HG02763 (cell line): ENCODE results near the gene KRTAP5-4.
"Not testable (repeated sequence)": the region's sequence is repeated elsewhere in the genome, so short reads cannot be mapped to it uniquely, and the experiment has no call there.

Experiments used
- ATAC-seq: cut with Tn5 transposase; IDR thresholded peaks from one replicate; pipeline ENCODE4 v1.9.1; 2021; ENCODE audit warnings: mild to moderate bottlenecking, moderate library complexity; ENCODE audit not compliant: unreplicated experiment

The KRTAP5-4 gene

GRCh38 chr11:1653541-1654387 is 31.8 kb upstream of the KRTAP5-4 start:
- no peak for ATAC-seq

GRCh38 chr11:1652771-1653540 is 31.0 kb upstream of the KRTAP5-4 start:
- ATAC-seq: no peak

DNA sequence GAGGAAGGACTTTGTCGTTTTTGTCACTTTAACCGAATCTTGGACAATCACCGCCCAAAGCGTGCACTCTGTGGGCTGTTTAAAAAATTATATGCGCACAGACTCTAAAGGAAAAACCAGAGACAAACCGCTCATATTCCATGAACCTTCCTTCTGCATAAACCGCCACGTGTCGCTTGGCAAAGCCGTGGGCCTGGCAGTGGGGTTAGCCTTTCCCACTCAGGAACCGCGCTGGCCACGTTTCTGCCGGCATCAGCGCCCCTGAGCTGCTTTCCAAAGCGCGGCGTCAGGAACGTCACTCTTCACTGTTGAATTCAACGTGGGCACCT is 30.5 kb upstream of the KRTAP5-4 start:
- no peak for ATAC-seq

GRCh38 chr11:1652026-1652425 is 30.1 kb upstream of the KRTAP5-4 start:
- no peak for ATAC-seq

DNA sequence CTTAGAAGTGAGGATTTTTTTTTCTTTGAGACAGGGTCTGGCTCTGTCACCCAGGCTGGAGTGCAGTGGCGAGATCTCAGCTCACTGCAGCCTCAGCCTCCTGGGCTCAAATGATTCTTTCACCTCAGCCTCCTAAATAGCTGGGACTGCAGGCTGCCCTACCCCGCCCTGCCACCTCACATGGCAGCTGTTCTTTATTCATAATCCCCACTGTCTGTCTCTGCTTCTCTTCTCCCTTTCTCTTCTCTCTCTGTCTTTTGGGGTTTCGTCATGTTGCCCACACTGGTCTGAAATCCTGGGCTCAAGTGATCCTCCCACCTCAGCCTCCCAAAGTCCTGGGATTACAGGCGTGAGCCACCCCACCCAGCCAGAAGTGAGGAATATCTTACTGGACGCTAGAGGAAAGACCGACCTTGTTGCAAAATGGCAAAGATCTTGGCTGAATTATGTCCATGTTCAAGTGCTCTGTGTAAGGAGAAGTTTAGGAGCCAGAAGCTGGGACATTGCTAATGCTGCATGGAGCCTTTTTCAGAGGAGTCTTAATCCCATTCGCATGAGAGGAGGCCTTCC is 29.6 kb upstream of the KRTAP5-4 start:
- ATAC-seq: no peak

- ATAC-seq: no peak
Observed at GRCh38 chr11:1650918-1651262, 29.0 kb upstream of the KRTAP5-4 start.

DNA sequence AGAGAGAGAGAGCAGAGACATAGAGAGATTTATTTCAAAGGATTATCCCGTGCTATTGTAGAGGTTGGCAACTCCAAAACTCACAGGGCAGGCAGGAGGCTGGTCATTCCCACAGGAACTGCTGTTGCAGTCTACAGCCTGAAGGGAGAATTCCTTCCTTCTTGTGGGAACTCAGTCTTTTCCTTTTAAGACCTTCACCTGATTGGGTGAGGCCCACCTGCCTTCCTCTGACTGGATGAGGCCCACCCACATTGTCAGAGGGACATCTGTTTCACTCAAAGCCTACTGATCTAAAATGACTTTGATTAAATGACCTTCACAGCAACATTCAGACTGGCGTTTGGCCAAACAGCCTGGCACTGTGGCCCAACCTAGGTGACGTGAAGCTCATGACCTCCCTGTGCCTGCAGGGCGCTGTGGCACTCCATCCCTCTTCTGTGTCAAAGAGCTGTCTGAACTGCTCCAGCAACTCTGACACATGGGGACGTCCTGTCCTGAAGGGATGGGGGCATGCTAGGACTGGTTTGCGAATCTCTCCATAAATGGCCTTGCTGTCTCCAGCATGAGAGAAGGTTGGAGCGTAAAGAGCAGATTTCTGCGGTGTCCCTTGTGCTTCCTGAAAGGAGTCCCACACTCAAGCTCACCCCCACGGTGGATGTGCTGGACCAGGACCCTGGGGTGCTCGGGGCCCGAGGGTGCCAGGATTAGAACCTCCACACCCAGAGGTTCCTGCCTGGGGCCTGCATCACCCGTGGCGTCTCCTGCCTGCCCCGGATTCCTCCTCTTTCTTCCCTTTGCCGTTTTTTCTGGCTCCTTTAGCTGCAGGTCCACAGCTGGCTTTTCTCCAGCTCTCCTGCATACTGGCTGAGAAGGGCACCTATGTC is 28.3 kb upstream of the KRTAP5-4 start:
- ATAC-seq: no peak

DNA sequence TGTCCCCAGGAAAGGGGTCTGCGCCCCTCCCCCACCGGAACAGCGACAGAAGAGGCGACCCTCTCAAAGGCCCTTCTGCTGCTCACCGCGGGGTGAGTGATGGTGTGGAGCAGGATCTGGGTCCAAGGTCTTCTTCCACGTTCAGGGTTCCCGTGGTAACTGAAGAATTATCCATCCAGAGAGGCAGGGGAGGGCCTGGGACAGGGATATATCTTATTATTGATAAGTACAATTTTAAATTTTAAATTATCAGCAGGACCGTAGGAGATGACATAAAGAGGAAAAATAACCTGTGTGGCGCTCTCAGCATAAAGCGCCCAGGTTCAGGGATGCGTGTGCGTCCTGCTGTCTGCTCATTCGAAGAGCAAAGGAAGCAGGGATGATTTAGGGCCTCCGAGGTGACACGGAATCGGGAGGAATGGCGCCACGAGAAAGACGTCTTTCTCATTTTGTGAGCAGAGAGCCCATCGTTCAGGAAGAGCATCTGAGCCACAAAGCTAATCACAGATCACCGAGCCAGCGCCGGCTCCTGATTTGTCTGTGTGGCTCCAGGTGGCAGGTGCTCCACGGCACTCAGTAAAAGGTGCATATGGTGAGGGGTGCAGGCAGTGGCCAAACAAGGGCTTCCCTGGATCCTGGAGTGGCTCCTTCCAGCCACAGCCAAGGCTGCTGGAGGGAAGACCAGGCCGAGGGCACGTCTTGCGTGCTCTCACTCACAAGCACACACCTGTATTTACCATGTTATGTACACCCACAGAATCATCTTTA is 26.9 kb upstream of the KRTAP5-4 start:
- ATAC-seq: no peak

DNA sequence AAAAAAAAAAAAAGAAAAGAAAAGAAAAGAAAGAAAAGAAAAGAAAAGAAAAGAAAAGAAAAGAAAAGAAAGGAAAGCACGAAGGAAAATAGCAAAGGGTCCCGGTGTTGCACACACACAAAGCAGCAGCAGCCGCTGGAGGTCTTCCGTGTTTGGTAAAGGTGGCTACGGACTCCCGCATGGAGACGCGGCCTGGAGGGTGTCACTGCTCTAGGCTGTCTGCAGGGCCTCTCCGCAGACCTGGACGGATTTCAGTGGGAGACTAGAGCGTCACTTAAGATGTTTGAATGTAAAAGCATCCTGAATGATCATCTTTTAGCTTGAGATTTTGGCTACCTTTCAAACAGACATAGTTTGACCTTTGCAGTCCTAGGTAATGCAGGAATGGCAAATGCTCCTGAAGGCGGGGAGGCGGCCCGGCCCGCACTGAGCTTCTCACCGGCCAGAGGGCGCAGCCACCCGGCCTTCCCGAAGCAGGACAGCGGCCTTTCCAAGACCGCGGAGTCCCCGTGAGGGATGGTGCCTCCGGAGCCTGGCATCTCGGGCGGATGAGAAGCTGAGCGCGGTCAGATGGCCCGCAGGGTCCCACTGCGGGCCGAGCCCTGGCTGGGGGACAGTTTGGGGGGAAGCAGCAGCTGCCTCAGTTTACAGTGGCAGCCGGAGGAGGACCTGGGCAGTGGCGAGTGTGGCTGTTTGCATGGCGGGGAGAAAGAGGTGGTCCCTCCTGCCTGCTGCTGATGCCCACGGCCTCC is 26.1 kb upstream of the KRTAP5-4 start:
- no peak for ATAC-seq

- not testable (repeated sequence) for ATAC-seq
Observed at GRCh38 chr11:1646540-1646939, 24.6 kb upstream of the KRTAP5-4 start.

- no peak for ATAC-seq
Observed at GRCh38 chr11:1645357-1645821, 23.5 kb upstream of the KRTAP5-4 start.

- ATAC-seq: no peak
Observed at GRCh38 chr11:1644601-1645356, 22.8 kb upstream of the KRTAP5-4 start.

GRCh38 chr11:1643146-1643690 is 21.3 kb upstream of the KRTAP5-4 start:
- ATAC-seq: no peak

DNA sequence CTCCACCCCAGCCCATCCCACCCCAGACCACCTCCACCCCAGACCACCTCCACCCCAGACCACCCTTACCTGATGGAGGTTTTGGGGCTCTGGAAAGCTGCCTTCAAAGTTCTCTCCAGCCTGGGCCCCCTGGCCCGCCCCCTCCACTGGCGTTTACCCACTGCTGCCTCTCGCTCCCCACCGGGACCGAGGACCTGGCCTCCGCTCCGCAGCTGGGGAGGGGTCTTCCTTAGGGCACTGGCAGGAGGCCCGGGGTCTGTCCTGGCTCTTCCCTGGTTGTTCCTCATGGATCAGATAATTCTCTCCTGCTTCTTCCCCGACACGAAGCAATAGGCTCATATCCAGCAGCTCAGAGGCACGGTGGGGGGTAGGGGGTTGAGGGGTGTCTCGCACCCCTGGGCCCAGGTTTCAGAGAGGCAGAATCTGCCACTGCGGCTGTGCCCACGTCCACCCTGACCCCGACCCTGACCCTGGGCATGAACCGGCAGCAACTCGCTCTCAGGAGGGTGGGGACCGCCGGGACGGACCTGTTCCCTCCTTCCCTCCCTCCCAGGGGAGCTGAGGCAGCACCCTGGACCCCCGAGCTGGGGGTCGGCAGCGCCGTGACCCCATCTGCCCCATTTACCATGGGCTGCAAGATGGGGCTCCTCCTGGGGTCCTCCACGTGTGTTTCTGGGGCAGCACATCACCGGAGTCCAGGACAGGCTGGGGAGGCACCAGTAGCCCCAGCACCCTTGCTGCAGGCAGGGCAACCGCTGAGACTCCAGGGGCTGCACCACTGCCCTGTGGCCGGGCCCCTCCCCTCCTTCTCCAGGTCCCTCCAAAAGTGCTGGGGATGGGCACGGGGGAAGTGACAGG is 20.6 kb upstream of the KRTAP5-4 start:
- ATAC-seq: no peak

DNA sequence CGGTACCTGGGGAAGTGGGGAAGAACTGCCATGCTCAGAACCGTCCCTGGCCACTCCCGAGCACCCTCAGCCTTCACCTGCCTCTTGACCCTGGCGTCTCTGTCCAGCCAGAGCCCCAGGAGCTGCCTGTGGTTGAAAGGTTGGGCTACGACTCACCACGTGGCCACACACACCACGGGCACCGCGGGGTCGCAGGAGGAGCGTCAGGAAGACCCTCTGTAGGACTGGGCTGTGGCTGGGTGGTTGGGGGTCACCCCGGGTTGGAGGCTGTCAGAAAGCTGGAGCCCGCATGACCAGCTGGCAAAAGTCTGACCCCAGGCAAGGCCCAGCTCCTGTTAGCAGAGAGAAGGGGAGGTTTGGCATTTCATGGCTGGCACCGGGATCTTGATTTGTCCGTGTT is 19.2 kb upstream of the KRTAP5-4 start:
- ATAC-seq: no peak

DNA sequence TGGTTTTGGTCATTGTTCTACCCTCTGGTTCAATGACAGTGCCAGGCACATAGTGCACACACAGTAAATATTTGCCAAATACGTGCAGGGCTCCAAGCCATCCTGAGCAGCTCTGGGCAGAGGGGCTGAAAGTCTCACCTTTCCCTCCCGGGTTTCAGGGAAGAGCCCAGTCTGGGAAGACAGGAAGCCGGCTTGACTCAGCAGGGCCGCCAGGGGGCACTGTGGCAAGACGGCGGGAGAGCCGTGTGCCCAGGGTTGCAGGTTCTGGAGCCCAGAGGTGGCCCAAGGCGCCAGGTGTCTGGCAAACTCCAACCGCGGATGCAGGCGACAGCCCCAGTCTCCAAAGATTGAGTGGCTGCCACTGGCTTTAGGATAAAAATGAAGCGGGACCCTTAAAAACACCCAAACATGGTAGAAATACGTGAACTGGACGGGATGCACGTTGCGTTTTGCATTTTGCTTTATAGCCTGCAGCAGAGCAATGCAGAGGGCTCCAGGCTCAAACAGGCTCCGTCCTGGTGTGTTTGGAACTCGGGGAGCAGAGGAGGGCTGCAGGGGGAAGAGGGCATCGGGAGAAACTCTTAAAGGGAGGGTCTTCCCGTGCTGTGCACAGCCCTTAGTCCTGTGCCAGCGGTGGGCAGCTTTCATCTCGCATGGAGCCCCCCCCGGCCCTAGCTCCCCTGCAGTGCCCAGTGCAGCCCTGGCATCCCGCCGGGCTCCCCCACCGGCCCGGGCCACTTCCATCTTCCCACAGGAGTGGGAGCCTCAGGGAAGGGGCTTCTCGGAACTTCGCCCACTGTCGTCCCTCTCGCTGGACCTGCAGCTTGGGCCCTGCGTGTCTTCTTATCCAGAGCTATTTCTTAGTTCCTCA is 18.4 kb upstream of the KRTAP5-4 start:
- ATAC-seq: no peak

- no peak for ATAC-seq
Observed at GRCh38 chr11:1639666-1640065, 17.7 kb upstream of the KRTAP5-4 start.
